H9 (cell line): Measurements from ENCODE around the gene GREB1L. TPM values are rescaled to one million over a fixed set of nuclear protein-coding genes. Genes with fewer than 3 reads are reported as not detected.

Experiments used
- DNase-seq: peaks from one replicate; pipeline ENCODE4 v3.0.0-alpha.2; 2017
- H2AFZ ChIP-seq: one replicate; pipeline ENCODE4 v1.6.1; 2013; ENCODE audit warnings: mild to moderate bottlenecking, low read length, control low read depth, moderate library complexity
- H2AK5ac ChIP-seq: 2 replicates; pipeline ENCODE4 v1.6.1; 2013; ENCODE audit warnings: low read length, control low read depth, mixed read lengths; ENCODE audit not compliant: insufficient read length
- H2BK120ac ChIP-seq: one replicate; pipeline ENCODE4 v1.6.1; 2013; ENCODE audit warnings: low read depth, mild to moderate bottlenecking, low read length, control low read depth, inconsistent platforms; ENCODE audit not compliant: poor library complexity, severe bottlenecking
- H2BK12ac ChIP-seq: 2 replicates; pipeline ENCODE4 v1.6.1; 2013; ENCODE audit warnings: low read length, control low read depth, mixed read lengths, low read depth; ENCODE audit not compliant: insufficient read length
- H2BK15ac ChIP-seq: 2 replicates; pipeline ENCODE4 v1.6.1; 2013; ENCODE audit warnings: low read depth, low read length, control low read depth
- H2BK20ac ChIP-seq: one replicate; pipeline ENCODE4 v1.6.1; 2013; ENCODE audit warnings: low read depth, mild to moderate bottlenecking, low read length, control low read depth, inconsistent platforms; ENCODE audit not compliant: poor library complexity, severe bottlenecking
- H2BK5ac ChIP-seq: 2 replicates; pipeline ENCODE4 v1.6.1; 2013; ENCODE audit warnings: low read length, control low read depth, mixed read lengths; ENCODE audit not compliant: insufficient read length
- H3K14ac ChIP-seq: 2 replicates; pipeline ENCODE4 v1.6.1; 2013; ENCODE audit warnings: low read length, control low read depth; ENCODE audit not compliant: insufficient read depth
- H3K18ac ChIP-seq: 2 replicates; pipeline ENCODE4 v1.6.1; 2013; ENCODE audit warnings: low read depth, mild to moderate bottlenecking, mixed read lengths, low read length, control low read depth; ENCODE audit not compliant: insufficient read length
- H3K23ac ChIP-seq: 2 replicates; pipeline ENCODE4 v1.6.1; 2013; ENCODE audit warnings: low read length, control low read depth, mixed read lengths, low read depth; ENCODE audit not compliant: insufficient read length
- H3K23me2 ChIP-seq: 2 replicates; pipeline ENCODE4 v1.6.1; 2013; ENCODE audit warnings: low read depth, mild to moderate bottlenecking, mixed read lengths, low read length, control low read depth; ENCODE audit not compliant: insufficient read length, poor library complexity, severe bottlenecking
- H3K27ac ChIP-seq: 2 replicates; pipeline ENCODE4 v1.5.1; 2013; ENCODE audit warnings: low read length, control low read depth, mixed read lengths, low read depth; ENCODE audit not compliant: insufficient read length
- H3K27me3 ChIP-seq: 2 replicates; pipeline ENCODE4 v1.6.1; 2013; ENCODE audit warnings: low read length, control low read depth, inconsistent platforms; ENCODE audit not compliant: insufficient read depth
- H3K4ac ChIP-seq: 2 replicates; pipeline ENCODE4 v1.6.1; 2013; ENCODE audit warnings: low read depth, mild to moderate bottlenecking, control low read depth, inconsistent platforms, low read length, moderate library complexity
- H3K4me1 ChIP-seq: 2 replicates; pipeline ENCODE4 v1.6.1; 2013; ENCODE audit warnings: low read length, control low read depth, inconsistent platforms; ENCODE audit not compliant: insufficient read depth
- H3K4me2 ChIP-seq: 2 replicates; pipeline ENCODE4 v1.6.1; 2013; ENCODE audit warnings: low read length, control low read depth, mixed read lengths; ENCODE audit not compliant: insufficient read length, insufficient read depth
- H3K56ac ChIP-seq: 2 replicates; pipeline ENCODE4 v1.6.1; 2013; ENCODE audit warnings: low read depth, mild to moderate bottlenecking, mixed read lengths, low read length, control low read depth; ENCODE audit not compliant: insufficient read length
- H3K79me1 ChIP-seq: 2 replicates; pipeline ENCODE4 v1.6.1; 2013; ENCODE audit warnings: low read depth, mild to moderate bottlenecking, moderate library complexity, low read length, control low read depth, inconsistent platforms; ENCODE audit not compliant: insufficient read depth, poor library complexity, severe bottlenecking
- H3K79me2 ChIP-seq: 2 replicates; pipeline ENCODE4 v1.6.1; 2013; ENCODE audit warnings: low read length, control low read depth, inconsistent platforms; ENCODE audit not compliant: insufficient read depth
- H3K9ac ChIP-seq: 2 replicates; pipeline ENCODE4 v1.6.1; 2013; ENCODE audit warnings: low read length, control low read depth, mixed read lengths; ENCODE audit not compliant: insufficient read length; ENCODE audit errors: extremely low read depth
- H3K9me3 ChIP-seq: one replicate; pipeline ENCODE4 v1.6.1; 2013; ENCODE audit warnings: low read depth, low read length, inconsistent platforms; ENCODE audit not compliant: control insufficient read depth
- H3T11ph ChIP-seq: one replicate; pipeline ENCODE4 v1.6.1; 2013; ENCODE audit warnings: mild to moderate bottlenecking, low read length, control low read depth, inconsistent platforms
- H4K20me1 ChIP-seq: one replicate; pipeline ENCODE4 v1.6.1; 2013; ENCODE audit not compliant: control insufficient read depth, insufficient read length, insufficient read depth
- H4K5ac ChIP-seq: 2 replicates; pipeline ENCODE4 v1.6.1; 2013; ENCODE audit warnings: low read depth, mild to moderate bottlenecking, mixed read lengths, low read length, control low read depth; ENCODE audit not compliant: insufficient read length
- H4K8ac ChIP-seq: replicated peaks from 2 replicates; pipeline ENCODE4 v1.6.1; 2013; ENCODE audit warnings: low read length, control low read depth, mixed read lengths, low read depth; ENCODE audit not compliant: insufficient read length
- H4K91ac ChIP-seq: 2 replicates; pipeline ENCODE4 v1.6.1; 2013; ENCODE audit warnings: low read depth, mild to moderate bottlenecking, moderate library complexity, mixed read lengths, low read length, control low read depth; ENCODE audit not compliant: insufficient read length
- H3K27ac Mint-ChIP-seq, 3 experiments: 2 replicates in 2 of 3; 3 replicates in 1 of 3; pipeline ENCODE4 v1.8.0; 2020 to 2021; ENCODE audit warnings: mixed read lengths in 3 of 3, mild to moderate bottlenecking in 1 of 3, moderate library complexity in 1 of 3
- H3K27me3 Mint-ChIP-seq: 2 replicates; pipeline ENCODE4 v1.8.0; 2021; ENCODE audit warnings: low read depth, mild to moderate bottlenecking, moderate library complexity, mixed read lengths
- H3K36me3 Mint-ChIP-seq, 3 experiments: 2 replicates in 2 of 3; 3 replicates in 1 of 3; pipeline ENCODE4 v1.8.0; 2020 to 2021; ENCODE audit warnings: low read depth in 3 of 3, mixed read lengths in 3 of 3; ENCODE audit not compliant: insufficient read depth in 1 of 3
- H3K4me1 Mint-ChIP-seq, 2 experiments: 2 replicates each; pipeline ENCODE4 v1.8.0; 2020; ENCODE audit warnings: mixed read lengths in 2 of 2
- H3K4me3 Mint-ChIP-seq, 2 experiments: 2 replicates in 1 of 2; 3 replicates in 1 of 2; pipeline ENCODE4 v1.8.0; 2020 to 2021; ENCODE audit warnings: mild to moderate bottlenecking in 2 of 2, mixed read lengths in 2 of 2, moderate library complexity in 1 of 2
- H3K9me3 Mint-ChIP-seq, 2 experiments: 2 replicates in 1 of 2; 3 replicates in 1 of 2; pipeline ENCODE4 v1.8.0; 2020; ENCODE audit warnings: mild to moderate bottlenecking in 2 of 2, mixed read lengths in 2 of 2, moderate library complexity in 1 of 2
- WGBS: extraction: QIAGEN DNeasy Blood & Tissue Kit; methylation state at CpG from one replicate; pipeline ENCODE4 v1.1.7; 2013; ENCODE audit warnings: missing lambda C conversion rate, low lambda C conversion rate, mixed read lengths; ENCODE audit not compliant: insufficient read length; ENCODE audit errors: extremely low coverage; 5-methylcytosine and 5-hydroxymethylcytosine counted together
- total RNA-seq: library from RNA; stranded (reverse); gene quantifications from 2 replicates; pipeline ENCODE4 v1.2.1, GENCODE V29; 2021
- TF ChIP-seq, protein P1 (sequence below): fragments of 200-600 bp; sonication (generic); conservative IDR thresholded peaks from 3 replicates; pipeline ENCODE4 v1.8.0; 2021; ENCODE audit warnings: antibody characterized with exemption, mild to moderate bottlenecking

GREB1L gene
- total RNA-seq, 1 experiment from 2014 or later = 2.7 TPM

DNA sequence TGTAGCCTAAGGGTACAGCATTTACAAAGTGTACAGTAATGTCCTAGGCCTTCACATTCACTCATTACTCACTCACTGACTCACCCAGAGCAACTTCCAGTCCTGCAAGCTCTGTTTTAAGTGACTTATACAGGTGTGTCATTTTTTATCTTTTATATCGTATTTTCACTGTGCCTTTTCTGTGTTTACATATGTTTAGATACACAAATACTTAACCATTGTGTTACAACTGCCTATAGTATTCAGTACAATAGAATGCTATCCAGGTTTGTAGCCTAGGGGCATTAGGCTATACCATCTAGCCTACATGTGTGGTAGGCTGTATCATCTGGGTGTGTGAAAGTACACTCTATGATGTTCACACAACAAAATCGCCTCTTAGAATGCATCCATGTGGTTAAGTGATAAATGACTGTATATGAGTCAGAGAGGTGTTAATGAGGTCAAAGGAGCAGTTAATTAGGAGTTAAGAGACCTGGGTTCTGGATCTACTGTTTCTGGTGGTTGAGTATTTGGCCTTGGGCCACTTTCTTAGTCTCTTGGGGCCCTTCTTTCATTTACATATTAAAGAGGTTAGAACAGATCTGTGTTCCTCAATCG lies 149.1 kb downstream of the GREB1L start:
- Histone ChIP-seq H3K56ac (no peak overlapping the region), H4K91ac (no peak overlapping the region), H4K8ac (no peak overlapping the region), H2BK120ac (no peak overlapping the region), H3K27ac (no peak overlapping the region), H3K9ac (no peak overlapping the region), H3K23me2 (no peaks in the 10 kb centered on the region), H3K4me2 (no peak overlapping the region), H2AFZ (no peak overlapping the region), H3K27me3 (peaks cover 25% of the 10 kb centered on the region), H3K79me2 (no peaks in the 10 kb centered on the region), H3K4ac (no peak overlapping the region), H4K20me1 (no peaks in the 10 kb centered on the region), H2BK5ac (no peak overlapping the region), H3K14ac (no peak overlapping the region), H3T11ph (no peak overlapping the region), H2AK5ac (no peak overlapping the region), H3K23ac (no peak overlapping the region), H4K5ac (no peak overlapping the region), H3K9me3 (no peaks in the 10 kb centered on the region), H2BK12ac (no peak overlapping the region), H2BK20ac (no peak overlapping the region), H3K4me1 (no peaks in the 10 kb centered on the region), H3K18ac (no peak overlapping the region), H3K79me1 (no peaks in the 10 kb centered on the region), H2BK15ac (no peak overlapping the region)
- H3K27me3 Mint-ChIP-seq = peaks cover 81% of the 10 kb centered on the region
- H3K4me1 Mint-ChIP-seq = peaks cover 15 to 30% of the 10 kb centered on the region in 2 experiments
- no peak overlapping the region for H3K27ac Mint-ChIP-seq
- no peak overlapping the region for H3K4me3 Mint-ChIP-seq
- peaks cover 0 to 5% of the 10 kb centered on the region in 2 experiments; a peak in 2 of 5 replicates for H3K9me3 Mint-ChIP-seq
- TF ChIP-seq, protein P1, sequence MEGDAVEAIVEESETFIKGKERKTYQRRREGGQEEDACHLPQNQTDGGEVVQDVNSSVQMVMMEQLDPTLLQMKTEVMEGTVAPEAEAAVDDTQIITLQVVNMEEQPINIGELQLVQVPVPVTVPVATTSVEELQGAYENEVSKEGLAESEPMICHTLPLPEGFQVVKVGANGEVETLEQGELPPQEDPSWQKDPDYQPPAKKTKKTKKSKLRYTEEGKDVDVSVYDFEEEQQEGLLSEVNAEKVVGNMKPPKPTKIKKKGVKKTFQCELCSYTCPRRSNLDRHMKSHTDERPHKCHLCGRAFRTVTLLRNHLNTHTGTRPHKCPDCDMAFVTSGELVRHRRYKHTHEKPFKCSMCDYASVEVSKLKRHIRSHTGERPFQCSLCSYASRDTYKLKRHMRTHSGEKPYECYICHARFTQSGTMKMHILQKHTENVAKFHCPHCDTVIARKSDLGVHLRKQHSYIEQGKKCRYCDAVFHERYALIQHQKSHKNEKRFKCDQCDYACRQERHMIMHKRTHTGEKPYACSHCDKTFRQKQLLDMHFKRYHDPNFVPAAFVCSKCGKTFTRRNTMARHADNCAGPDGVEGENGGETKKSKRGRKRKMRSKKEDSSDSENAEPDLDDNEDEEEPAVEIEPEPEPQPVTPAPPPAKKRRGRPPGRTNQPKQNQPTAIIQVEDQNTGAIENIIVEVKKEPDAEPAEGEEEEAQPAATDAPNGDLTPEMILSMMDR = no peak
- WGBS = no CpG with 5 or more reads among the region's 3 CpGs
- H3K36me3 Mint-ChIP-seq = peaks cover 0 to 18% (median 0%) of the 10 kb centered on the region in 3 experiments; a peak in 2 of 7 replicates
- DNase-seq = no peak
